Activated naive CD4-positive, alpha-beta T cell treated with anti-CD3 and anti-CD28 coated beads, Interleukin-2, amount 50 U/mL, for 24 hours (primary cell): ENCODE results near the gene GALM.
A peak's percentile ranks its signal among the peaks of the same experiment; 100 is the strongest.
"Not testable (repeated sequence)": the region's sequence is repeated elsewhere in the genome, so short reads cannot be mapped to it uniquely, and the experiment has no call there.

Experiments used
- H3K27ac Mint-ChIP-seq: one replicate; pipeline ENCODE4 v1.8.0; 2021; ENCODE audit warnings: mild to moderate bottlenecking, mixed read lengths
- H3K27me3 Mint-ChIP-seq: one replicate; pipeline ENCODE4 v1.8.0; 2021; ENCODE audit warnings: mixed read lengths
- H3K36me3 Mint-ChIP-seq: one replicate; pipeline ENCODE4 v1.8.0; 2021; ENCODE audit warnings: mixed read lengths
- H3K4me1 Mint-ChIP-seq: one replicate; pipeline ENCODE4 v1.8.0; 2021; ENCODE audit warnings: mixed read lengths
- H3K4me3 Mint-ChIP-seq: one replicate; pipeline ENCODE4 v1.8.0; 2021; ENCODE audit warnings: mild to moderate bottlenecking, mixed read lengths
- H3K9me3 Mint-ChIP-seq: one replicate; pipeline ENCODE4 v1.8.0; 2021; ENCODE audit warnings: mixed read lengths

Gene GALM

DNA sequence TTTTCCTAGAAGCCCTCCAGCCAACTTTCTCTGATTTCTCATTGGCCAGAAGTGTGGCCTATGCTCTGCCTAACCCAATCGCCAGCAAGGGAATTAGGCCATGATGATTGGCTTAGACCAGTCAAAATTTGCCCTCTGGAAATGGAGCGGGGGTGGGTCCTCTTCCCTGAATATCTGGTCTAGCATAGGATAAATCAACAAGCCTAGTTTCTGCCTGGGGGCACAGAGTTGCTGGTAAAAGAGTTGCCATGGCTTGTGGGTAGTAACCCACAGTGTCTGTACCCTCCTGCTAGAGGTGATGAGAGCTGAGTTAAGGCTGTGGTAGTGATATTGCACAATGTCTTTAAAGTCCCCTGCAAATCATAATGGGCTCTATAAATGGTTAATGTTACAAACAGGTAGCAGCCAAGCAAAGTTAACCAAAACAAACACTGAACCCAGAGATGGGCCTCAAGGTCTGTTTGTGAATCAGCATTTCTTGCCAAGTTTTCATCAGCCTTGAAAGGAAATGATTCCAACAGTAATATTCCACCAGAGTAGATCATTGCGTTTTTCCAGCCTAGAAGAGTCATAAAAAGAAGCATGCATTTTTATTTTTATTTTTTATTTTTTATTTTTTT, 19.3 kb downstream of the GALM start:
- H3K4me1 Mint-ChIP-seq, result peaks cover 41% of the 10 kb centered on the region
- H3K27ac Mint-ChIP-seq, result no peak overlapping the region
- no peak overlapping the region for H3K4me3 Mint-ChIP-seq
- no peaks in the 10 kb centered on the region for H3K27me3 Mint-ChIP-seq
- H3K9me3 Mint-ChIP-seq, result no peaks in the 10 kb centered on the region
- H3K36me3 Mint-ChIP-seq, result peaks cover 25% of the 10 kb centered on the region

DNA sequence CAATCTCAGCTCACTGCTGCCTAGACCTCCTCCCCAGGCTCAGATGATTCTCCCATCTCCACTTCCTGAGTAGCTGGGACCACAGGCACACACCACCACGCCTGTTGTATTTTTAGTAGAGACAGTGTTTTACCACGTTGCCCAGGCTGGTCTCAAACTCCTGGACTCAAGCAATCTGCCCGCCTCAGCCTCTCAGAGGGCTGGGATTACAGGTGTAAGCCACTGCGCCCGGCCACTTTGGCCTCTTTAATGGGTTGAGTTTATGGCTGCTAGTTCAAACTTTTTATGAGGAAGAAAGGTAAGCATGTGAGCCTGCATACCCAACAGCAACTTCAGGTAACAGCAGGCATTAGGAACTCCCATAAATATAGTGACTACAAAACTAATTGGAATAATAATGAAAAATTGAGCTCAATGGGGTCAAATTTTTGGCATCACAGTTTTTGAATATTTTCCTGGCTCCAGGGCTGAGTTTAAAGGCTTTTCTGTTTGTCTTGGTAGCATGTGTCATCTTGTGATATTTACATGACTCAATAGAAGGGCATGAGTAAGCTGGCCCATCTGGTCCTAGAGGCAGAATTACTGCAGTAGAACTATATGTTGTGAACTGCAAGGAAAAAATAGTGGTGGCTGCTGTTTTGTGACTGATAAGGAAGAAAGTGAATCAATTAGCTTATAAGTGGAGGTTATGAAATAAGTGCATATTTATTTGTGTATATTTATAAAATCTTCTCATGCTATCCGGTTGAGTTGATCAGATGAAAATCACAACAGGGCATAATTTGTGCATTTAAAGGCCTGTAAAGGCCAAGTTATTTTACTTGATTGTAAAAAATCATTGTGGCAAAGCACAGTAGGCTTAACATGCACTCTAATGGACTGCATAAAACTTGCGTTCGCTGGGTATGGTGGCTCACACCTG, 24.8 kb downstream of the GALM start:
- H3K27me3 Mint-ChIP-seq, result no peaks in the 10 kb centered on the region
- no peaks in the 10 kb centered on the region for H3K9me3 Mint-ChIP-seq
- peak overlapping the region; percentile 84 for H3K27ac Mint-ChIP-seq
- H3K4me3 Mint-ChIP-seq, result peak overlapping the region; percentile 19
- peaks cover 24% of the 10 kb centered on the region for H3K36me3 Mint-ChIP-seq
- H3K4me1 Mint-ChIP-seq, result peaks cover 47% of the 10 kb centered on the region

DNA sequence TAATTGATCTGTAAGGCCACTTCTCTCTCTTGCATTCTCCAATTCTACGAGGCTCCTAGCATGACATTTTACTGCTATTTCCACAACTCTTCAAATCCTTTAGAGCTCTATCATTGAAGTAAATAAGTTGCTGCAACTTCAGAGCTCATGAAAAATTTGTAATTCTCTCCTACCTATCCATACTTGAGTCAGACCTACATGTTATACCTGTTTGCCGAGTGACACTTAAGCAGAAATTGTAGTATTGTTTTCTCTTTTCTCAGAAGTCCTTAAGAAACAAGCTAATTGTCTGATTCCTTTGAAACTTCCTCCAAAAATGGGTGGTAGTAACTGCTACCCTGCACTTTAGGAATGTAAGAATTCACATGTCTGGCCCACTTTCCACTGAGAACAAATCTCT, 26.1 kb downstream of the GALM start:
- Mint-ChIP-seq H3K27me3 (no peaks in the 10 kb centered on the region), H3K4me3 (peak overlapping the region; percentile 30), H3K36me3 (peaks cover 21% of the 10 kb centered on the region), H3K27ac (peak overlapping the region; percentile 65), H3K9me3 (no peaks in the 10 kb centered on the region), H3K4me1 (peaks cover 48% of the 10 kb centered on the region)

DNA sequence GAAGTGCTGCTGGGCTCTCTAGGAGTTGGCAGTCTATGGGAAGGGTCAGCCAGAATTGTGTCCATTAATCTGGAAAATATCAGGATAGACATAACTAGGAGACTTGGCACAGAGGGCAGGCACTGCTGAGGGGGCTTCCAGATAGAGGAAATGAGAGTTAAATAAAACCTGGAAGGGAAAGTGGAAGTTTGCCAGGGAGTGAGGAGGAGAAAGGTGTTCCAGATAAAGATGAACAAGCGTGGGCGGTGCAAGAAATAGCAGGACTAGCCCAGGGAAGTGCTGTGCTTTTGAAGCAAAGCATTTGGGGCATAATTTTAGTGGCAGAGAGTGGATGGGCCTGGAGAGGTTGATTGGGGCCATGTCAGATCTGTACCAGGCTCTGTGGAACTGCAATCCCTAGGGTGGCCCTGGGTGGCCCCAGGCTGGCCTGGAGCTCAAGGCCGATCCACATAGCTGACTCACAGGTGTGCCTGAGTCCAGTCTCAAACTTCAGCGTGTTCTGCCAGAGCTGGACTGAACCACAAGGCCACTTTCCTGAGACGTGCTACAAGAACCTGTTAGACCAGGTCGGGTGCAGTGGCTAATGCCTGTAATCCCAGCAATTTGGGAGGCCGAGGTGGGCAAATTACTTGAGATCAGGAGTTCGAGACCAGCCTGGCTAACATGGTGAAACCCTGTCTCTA, 26.9 kb downstream of the GALM start:
- Mint-ChIP-seq H3K9me3 (no peaks in the 10 kb centered on the region), H3K36me3 (peaks cover 21% of the 10 kb centered on the region), H3K4me1 (peaks cover 56% of the 10 kb centered on the region), H3K27ac (peak overlapping the region; percentile 65), H3K4me3 (no peak overlapping the region), H3K27me3 (no peaks in the 10 kb centered on the region)

DNA sequence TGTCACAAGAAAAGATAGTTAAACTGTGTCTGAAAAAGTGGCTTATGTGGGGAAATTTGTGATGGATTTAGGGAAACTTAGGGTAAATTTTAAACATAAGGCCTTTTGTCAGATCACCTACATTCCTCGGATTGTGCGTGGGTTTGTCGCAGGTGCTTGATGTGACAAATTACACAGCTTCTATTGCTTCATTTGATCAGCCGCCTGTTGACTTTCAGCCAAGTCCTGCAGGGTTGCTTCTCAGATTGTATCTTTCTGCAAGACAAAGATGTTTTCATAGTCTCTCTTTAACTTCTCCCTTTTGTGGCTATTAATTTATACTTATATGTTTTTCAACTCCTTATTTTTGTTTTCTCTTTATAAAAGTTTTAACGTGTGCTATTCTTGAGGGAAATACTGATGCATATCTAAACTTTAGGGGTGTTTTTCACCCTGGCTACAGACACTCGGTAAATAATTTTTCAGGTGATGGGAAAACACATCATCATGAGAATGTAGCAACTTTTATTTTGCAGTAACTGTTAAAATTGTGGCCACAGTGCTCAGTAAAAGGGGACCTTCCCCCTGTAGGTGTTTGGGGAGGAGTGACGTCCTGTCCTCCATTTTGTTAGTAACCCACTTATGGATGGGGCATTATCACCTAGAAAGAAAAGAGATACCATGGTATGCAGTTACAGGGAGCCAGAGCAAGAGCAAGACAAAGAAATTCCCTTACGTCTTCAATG, 31.4 kb downstream of the GALM start:
- Mint-ChIP-seq H3K36me3 (peaks cover 22% of the 10 kb centered on the region), H3K4me1 (peaks cover 63% of the 10 kb centered on the region), H3K4me3 (no peak overlapping the region), H3K27ac (peak overlapping the region; percentile 85), H3K9me3 (no peaks in the 10 kb centered on the region), H3K27me3 (no peaks in the 10 kb centered on the region)

DNA sequence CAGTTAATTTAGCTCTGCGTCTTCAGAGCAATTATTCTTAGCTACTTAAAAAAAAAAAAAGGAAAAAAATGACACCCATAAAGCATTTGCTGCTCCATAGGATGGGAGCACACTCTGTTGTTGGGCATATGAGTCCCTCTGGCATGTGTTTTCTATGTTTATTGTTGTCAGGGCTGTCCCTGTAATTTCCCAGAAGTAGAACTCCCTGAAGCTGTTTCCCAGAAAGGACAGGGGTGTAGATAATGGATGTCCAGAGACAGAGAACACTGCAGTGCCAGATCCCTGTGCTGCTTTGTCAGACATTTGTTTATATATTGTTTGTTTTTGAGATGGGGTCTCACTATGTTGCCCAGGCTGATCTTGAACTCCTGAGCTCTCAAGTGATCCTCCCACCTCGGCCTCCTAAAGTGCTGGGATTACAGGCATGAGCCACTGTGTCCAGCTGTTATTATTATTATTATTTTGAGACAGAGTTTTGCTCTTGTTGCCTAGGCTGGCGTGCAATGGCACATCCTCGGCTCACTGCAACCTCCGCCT, 32.6 kb downstream of the GALM start:
- H3K4me1 Mint-ChIP-seq, result peaks cover 57% of the 10 kb centered on the region
- no peak overlapping the region for H3K4me3 Mint-ChIP-seq
- H3K27me3 Mint-ChIP-seq, result no peaks in the 10 kb centered on the region
- no peaks in the 10 kb centered on the region for H3K9me3 Mint-ChIP-seq
- H3K27ac Mint-ChIP-seq, result no peak overlapping the region
- H3K36me3 Mint-ChIP-seq, result peaks cover 20% of the 10 kb centered on the region

DNA sequence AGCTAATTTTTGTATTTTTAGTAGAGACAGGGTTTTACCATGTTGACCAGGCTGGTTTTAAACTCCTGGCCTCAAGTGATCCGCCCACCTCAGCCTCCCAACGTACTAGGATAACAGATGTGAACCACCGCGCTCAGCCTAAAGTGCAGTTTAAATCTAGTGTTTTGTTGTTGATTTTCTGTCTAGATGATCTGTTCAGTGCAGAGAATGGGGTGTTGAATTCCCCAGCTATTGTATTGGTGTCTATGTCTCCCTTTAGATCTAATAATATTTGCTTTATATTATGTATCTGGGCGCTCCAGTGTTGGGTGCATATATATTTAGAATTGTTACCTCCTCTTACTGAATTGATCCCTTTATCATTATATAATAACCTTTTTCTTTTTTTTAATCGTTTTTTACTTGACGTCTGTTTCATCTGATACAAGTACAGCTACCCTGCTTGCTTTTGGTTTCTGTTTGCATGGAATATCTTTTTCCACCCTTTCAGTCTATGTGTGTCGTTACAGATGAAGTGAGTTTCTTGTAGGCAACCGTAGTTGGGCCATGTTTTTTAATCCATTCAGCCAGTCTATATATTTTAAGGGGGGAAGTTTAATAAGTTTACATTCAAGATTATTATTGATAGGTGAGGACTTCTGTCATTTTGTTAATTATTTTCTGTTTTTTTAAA, 34.3 kb downstream of the GALM start:
- Mint-ChIP-seq H3K4me3 (peak overlapping the region; percentile 35), H3K36me3 (peaks cover 17% of the 10 kb centered on the region), H3K9me3 (no peaks in the 10 kb centered on the region), H3K27me3 (no peaks in the 10 kb centered on the region), H3K27ac (peak overlapping the region; percentile 92), H3K4me1 (peaks cover 53% of the 10 kb centered on the region)

DNA sequence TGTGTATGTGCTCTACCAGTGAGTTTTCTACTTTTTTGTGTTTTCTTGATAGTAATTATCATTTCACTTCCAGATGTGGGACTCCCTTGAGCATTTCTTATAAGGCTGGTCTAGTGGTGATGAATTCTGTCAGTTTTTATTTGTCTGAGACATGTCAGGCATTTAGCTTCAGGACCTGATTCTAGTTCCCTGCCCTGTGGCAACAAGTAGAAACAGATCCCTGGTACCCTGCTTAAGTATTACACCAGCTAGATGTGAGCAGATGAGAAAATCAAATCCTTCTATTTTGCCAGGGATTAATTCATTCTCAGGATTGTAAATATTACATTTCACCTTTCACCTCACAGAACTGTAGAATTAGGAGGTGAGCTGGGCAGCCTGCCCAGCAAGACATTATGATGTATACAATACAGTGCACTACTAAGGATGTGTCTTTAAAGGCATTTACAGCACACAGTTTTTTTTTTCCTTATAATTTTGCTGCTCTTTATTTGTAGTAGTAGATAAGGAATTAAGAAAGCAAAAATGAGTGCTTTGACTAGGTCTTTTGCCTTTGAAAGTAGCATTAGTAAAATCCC, 35.1 kb downstream of the GALM start:
- Mint-ChIP-seq H3K36me3 (peaks cover 21% of the 10 kb centered on the region), H3K4me3 (peak overlapping the region; percentile 35), H3K27me3 (no peaks in the 10 kb centered on the region), H3K27ac (peak overlapping the region; percentile 92), H3K4me1 (peaks cover 56% of the 10 kb centered on the region), H3K9me3 (no peaks in the 10 kb centered on the region)

DNA sequence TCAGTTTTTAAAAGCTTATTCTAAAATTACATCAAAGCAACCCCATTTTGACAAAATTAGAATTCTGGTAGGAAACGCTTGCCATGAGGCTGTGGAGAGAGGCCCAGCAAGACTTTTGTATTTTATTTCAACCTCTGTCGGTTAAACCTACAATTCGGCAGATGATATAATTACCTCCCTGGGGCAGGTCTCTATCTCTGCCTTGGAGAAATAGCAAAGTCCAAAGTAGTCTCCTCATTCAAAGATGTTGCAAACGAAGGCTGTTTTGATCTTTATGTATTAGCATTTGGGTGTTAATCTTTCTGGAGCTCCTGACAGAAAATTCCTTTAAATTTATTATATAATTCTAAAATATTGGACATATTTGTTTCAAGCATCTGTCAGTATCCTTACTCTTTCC, 35.6 kb downstream of the GALM start:
- peak overlapping the region; percentile 15 for H3K4me3 Mint-ChIP-seq
- no peaks in the 10 kb centered on the region for H3K9me3 Mint-ChIP-seq
- H3K4me1 Mint-ChIP-seq, result peaks cover 53% of the 10 kb centered on the region
- H3K27ac Mint-ChIP-seq, result peak overlapping the region; percentile 91
- H3K27me3 Mint-ChIP-seq, result no peaks in the 10 kb centered on the region
- peaks cover 21% of the 10 kb centered on the region for H3K36me3 Mint-ChIP-seq

DNA sequence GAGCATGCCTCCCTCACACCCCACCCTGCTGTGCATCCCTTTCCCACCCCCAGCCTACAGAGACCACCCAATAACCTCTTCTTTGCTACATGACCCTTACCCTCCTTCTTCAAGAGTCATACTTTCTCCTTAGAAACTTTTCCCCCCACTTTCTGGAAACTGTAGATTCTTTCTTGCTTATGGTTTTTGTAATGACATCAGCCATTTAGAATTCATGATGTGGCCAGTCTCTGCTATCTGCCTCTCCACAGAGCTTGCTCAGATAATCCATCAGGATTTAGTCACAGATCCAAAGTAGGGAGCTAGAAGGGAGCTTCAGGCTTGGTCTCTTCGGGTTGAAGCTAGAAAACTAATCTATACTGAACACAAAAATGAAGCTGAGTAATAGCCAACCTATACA, 36.5 kb downstream of the GALM start:
- peaks cover 23% of the 10 kb centered on the region for H3K36me3 Mint-ChIP-seq
- H3K27ac Mint-ChIP-seq, result peak overlapping the region; percentile 44
- no peaks in the 10 kb centered on the region for H3K9me3 Mint-ChIP-seq
- no peak overlapping the region for H3K4me3 Mint-ChIP-seq
- H3K27me3 Mint-ChIP-seq, result no peaks in the 10 kb centered on the region
- H3K4me1 Mint-ChIP-seq, result peaks cover 53% of the 10 kb centered on the region

DNA sequence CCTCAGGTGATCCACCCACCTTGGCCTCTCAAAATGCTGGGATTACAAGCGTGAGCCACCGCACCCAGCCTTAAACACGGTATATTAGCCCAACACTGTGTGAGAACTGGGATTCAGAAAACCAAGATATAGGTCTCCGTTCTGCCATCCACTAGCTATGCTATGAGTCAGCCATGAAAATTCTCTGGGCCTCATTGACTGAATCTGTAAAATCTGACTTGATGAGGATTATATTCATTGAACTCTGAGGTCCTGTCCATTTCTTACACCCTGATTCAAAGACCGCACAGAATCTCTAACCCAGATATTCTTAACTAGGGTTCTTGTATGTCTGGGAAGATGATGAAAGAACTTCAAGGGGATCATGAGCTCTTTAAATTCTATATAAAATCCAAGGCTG, 37.4 kb downstream of the GALM start:
- Mint-ChIP-seq H3K36me3 (peaks cover 23% of the 10 kb centered on the region), H3K4me1 (peaks cover 53% of the 10 kb centered on the region)
- H3K27me3 Mint-ChIP-seq, H3K9me3 Mint-ChIP-seq, H3K4me3 Mint-ChIP-seq, H3K27ac Mint-ChIP-seq: not testable (repeated sequence)

DNA sequence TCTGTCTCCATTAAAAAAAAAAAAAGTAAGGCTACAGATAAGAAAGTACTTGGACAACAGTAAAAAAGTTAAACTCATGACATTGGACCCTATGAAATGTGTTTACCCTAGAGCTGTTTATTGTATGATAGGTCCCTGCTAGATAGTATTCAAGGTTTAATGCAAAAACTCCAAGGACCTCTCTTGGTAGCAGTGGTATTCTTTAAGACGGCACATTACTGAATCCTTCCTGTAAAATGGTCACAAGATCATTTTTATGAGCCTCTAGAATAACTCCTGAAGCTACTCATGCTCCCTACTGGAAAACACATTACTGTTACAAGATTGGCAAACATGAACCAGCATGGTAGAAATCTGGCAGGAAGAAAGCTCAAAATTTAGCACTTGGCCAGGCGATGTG, 38.8 kb downstream of the GALM start:
- no peak overlapping the region for H3K4me3 Mint-ChIP-seq
- H3K36me3 Mint-ChIP-seq, result peaks cover 22% of the 10 kb centered on the region
- no peaks in the 10 kb centered on the region for H3K27me3 Mint-ChIP-seq
- peaks cover 63% of the 10 kb centered on the region for H3K4me1 Mint-ChIP-seq
- peak overlapping the region; percentile 21 for H3K27ac Mint-ChIP-seq
- no peaks in the 10 kb centered on the region for H3K9me3 Mint-ChIP-seq

DNA sequence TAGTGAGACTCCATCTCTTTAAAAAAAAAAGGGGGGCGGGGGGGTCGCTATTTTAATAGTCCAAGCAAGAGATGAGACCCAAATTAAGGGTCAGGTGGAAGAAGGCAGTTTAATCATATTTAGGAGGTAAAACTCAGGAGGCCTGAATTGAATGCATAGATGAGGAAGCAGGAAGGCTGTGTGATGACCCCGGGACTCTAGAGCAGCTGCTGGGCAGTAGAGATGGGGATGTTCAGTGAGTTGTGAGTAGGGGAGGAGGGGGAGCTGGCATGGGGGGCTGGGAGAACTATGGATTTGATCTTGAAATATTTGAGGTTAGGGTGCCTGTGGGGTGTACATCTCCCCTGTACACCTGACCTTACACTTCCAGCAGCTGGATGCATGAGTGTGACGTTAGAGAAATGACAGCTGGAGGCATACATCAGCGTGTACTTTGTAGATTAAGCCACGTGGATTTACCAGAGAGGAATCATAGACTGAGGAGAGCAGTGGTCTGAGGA, 41.0 kb downstream of the GALM start:
- H3K27me3 Mint-ChIP-seq, result no peaks in the 10 kb centered on the region
- no peak overlapping the region for H3K4me3 Mint-ChIP-seq
- H3K36me3 Mint-ChIP-seq, result peaks cover 16% of the 10 kb centered on the region
- peaks cover 55% of the 10 kb centered on the region for H3K4me1 Mint-ChIP-seq
- H3K9me3 Mint-ChIP-seq, result no peaks in the 10 kb centered on the region
- H3K27ac Mint-ChIP-seq, result peak overlapping the region; percentile 82

DNA sequence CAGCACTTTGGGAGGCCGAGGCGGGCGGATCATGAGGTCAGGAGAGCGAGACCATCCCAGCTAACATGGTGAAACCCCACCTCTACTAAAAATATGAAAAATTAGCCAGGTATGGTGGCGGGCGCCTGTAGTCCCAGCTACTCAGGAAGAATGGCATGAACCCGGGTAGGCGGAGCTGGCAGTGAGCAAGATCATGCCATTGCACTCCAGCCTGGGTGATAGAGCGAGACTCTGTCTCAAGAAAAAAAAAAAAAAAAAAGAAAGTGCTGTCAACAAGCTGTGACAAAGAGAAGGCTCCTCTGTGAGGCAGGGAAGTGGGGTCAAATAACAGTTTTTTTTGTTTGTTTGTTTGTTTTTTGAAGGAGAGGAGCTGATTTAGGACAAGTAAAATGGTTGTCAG, 42.6 kb downstream of the GALM start:
- peaks cover 53% of the 10 kb centered on the region for H3K4me1 Mint-ChIP-seq
- peaks cover 12% of the 10 kb centered on the region for H3K36me3 Mint-ChIP-seq
- not testable (repeated sequence) for H3K27me3 Mint-ChIP-seq, H3K9me3 Mint-ChIP-seq
- peak overlapping the region; percentile 78 for H3K4me3 Mint-ChIP-seq
- H3K27ac Mint-ChIP-seq, result peak overlapping the region; percentile 96
